Right cardiac atrium (tissue), 5 donors: ENCODE measurements around the gene CROT. TPM values are rescaled to one million over a fixed set of nuclear protein-coding genes. Genes with fewer than 3 reads are reported as not detected.

ENCODE experiments used
- ATAC-seq, 2 donors: fragments of 200-7000 bp; cut with Tn5 transposase; one replicate each; pipeline versions ENCODE4 v1.8.0 to v1.9.1; 2020; ENCODE audit warnings: moderate library complexity in 2 of 2, mild to moderate bottlenecking in 1 of 2
- DNase-seq, 3 donors: peaks; one replicate each; pipeline ENCODE4 v3.0.0-alpha.2; 2020
- H3K27ac ChIP-seq: one replicate; pipeline ENCODE4 v1.5.1; 2013; ENCODE audit warnings: mild to moderate bottlenecking, low read length, control low read depth, moderate library complexity
- H3K27me3 ChIP-seq: one replicate; pipeline ENCODE4 v1.6.1; 2013; ENCODE audit not compliant: control insufficient read depth, insufficient read depth
- H3K4me1 ChIP-seq: one replicate; pipeline ENCODE4 v1.6.1; 2013; ENCODE audit warnings: low read length; ENCODE audit not compliant: control insufficient read depth, insufficient read depth
- H3K4me3 ChIP-seq: one replicate; pipeline ENCODE4 v1.5.1; 2013; ENCODE audit warnings: low read length, control low read depth
- H3K9me3 ChIP-seq: one replicate; pipeline ENCODE4 v1.6.1; 2013; ENCODE audit warnings: low read length; ENCODE audit not compliant: control insufficient read depth
- WGBS: extraction: QIAGEN DNeasy Blood & Tissue Kit; methylation state at CpG from one replicate; pipeline ENCODE4 v1.1.7; 2013; 5-methylcytosine and 5-hydroxymethylcytosine counted together
- intact Hi-C, 4 donors: fragments of 100-400 bp; cut with DNase I; formaldehyde crosslinking; loops; one replicate each; pipeline versions ENCODE4 v1.11.0 to v1.14.0; 2022 to 2023
- polyA plus RNA-seq: library from polyadenylated mRNA; stranded (reverse); fragments of 200-250 nt; gene quantifications from one replicate; pipeline ENCODE4 v1.2.3, GENCODE V29; 2013
- total RNA-seq, 4 donors: library from RNA; stranded (reverse); fragmentation: NEBNext Ultra II Directional; extraction: Animal tissue kit (Norgen Biotek cat#: 25700); gene quantifications; one replicate each; pipeline ENCODE4 v1.2.1, GENCODE V29; 2021
- donor health status: healthy with polysubstance abuse.
- donor health status: DM: no; HTN: yes; CAD: no.
- donor health status: DM: no; HTN: no; CAD: no.
- donor health status: DM: no; HTN: yes; CAD: no; lungs with severe emphysema.
- donor health status: DM: yes; HTN: yes; CAD: no.

The CROT gene
- total and polyA plus RNA-seq, 5 donors: 6.3 to 13.3 (median 9.9) TPM

GRCh38 chr7:87322912-87323311 is 22.6 kb upstream of the CROT start:
- no peak for ATAC-seq
- 96% methylated on average over 1 of the region's 1 CpG for WGBS
- H3K9me3 ChIP-seq: no peaks in the 10 kb centered on the region

GRCh38 chr7:87325576-87326370 is 19.7 kb upstream of the CROT start:
- Histone ChIP-seq H3K4me1 (no peaks in the 10 kb centered on the region), H3K27ac (no peak overlapping the region), H3K9me3 (peaks cover 5% of the 10 kb centered on the region), H3K4me3 (no peak overlapping the region), H3K27me3 (no peaks in the 10 kb centered on the region)
- DNase-seq (no peak), ATAC-seq (no peak)
- 96% methylated on average over 2 of the region's 2 CpGs for WGBS
- intact Hi-C loops: no loop called here

More at GRCh38 chr7:87322912-87323311, 22.6 kb upstream of the CROT start:
- Histone ChIP-seq H3K27ac (no peak overlapping the region), H3K27me3 (no peaks in the 10 kb centered on the region), H3K4me3 (no peak overlapping the region), H3K4me1 (no peaks in the 10 kb centered on the region)
- intact Hi-C loops: no loop called here
- DNase-seq: no peak

GRCh38 chr7:87328281-87328680 is 17.2 kb upstream of the CROT start:
- Histone ChIP-seq H3K27ac (no peak overlapping the region), H3K27me3 (no peaks in the 10 kb centered on the region), H3K4me1 (no peaks in the 10 kb centered on the region), H3K4me3 (no peak overlapping the region), H3K9me3 (peaks cover 5% of the 10 kb centered on the region)
- ATAC-seq (no peak), DNase-seq (no peak)
- intact Hi-C loops: no loop called here
- 96% methylated on average over 3 of the region's 3 CpGs for WGBS

GRCh38 chr7:87330316-87330715 is 15.1 kb upstream of the CROT start:
- ATAC-seq: no peak
- intact Hi-C loops: no loop called here
- DNase-seq: no peak
- H3K27me3 ChIP-seq: no peaks in the 10 kb centered on the region
- no peaks in the 10 kb centered on the region for H3K4me1 ChIP-seq
- WGBS: 31% methylated on average over 3 of the region's 3 CpGs
- H3K4me3 ChIP-seq: no peak overlapping the region
- no peak overlapping the region for H3K27ac ChIP-seq
- H3K9me3 ChIP-seq: peaks cover 5% of the 10 kb centered on the region

GRCh38 chr7:87330942-87331341 is 14.5 kb upstream of the CROT start:
- H3K9me3 ChIP-seq: peaks cover 5% of the 10 kb centered on the region
- WGBS: 56% methylated on average over 2 of the region's 2 CpGs
- ATAC-seq (no peak), DNase-seq (no peak)
- H3K4me1 ChIP-seq: no peaks in the 10 kb centered on the region
- intact Hi-C loops: no loop called here
- H3K4me3 ChIP-seq: no peak overlapping the region
- H3K27ac ChIP-seq: no peak overlapping the region
- no peaks in the 10 kb centered on the region for H3K27me3 ChIP-seq

- no peak overlapping the region for H3K4me3 ChIP-seq
- H3K27me3 ChIP-seq: no peaks in the 10 kb centered on the region
- no peak overlapping the region for H3K27ac ChIP-seq
- H3K4me1 ChIP-seq: no peaks in the 10 kb centered on the region
- DNase-seq (no peak), ATAC-seq (no peak)
- H3K9me3 ChIP-seq: peaks cover 5% of the 10 kb centered on the region
- intact Hi-C loops: no loop called here
- WGBS: 96% methylated on average over 5 of the region's 5 CpGs
Observed at GRCh38 chr7:87331687-87332252, 13.7 kb upstream of the CROT start.

- WGBS: 81% methylated on average over 2 of the region's 2 CpGs
- intact Hi-C loops: no loop called here
- H3K4me1 ChIP-seq: no peaks in the 10 kb centered on the region
- H3K9me3 ChIP-seq: peaks cover 5% of the 10 kb centered on the region
- DNase-seq: no peak
- no peak overlapping the region for H3K4me3 ChIP-seq
- H3K27ac ChIP-seq: no peak overlapping the region
- no peak for ATAC-seq
- no peaks in the 10 kb centered on the region for H3K27me3 ChIP-seq
Observed at GRCh38 chr7:87332321-87332720, 13.1 kb upstream of the CROT start.

GRCh38 chr7:87336136-87336535 is 9.3 kb upstream of the CROT start:
- WGBS: 95% methylated on average over 4 of the region's 4 CpGs
- no peak overlapping the region for H3K27ac ChIP-seq
- DNase-seq (no peak), ATAC-seq (no peak)
- intact Hi-C loops: no loop called here
- no peaks in the 10 kb centered on the region for H3K27me3 ChIP-seq
- no peaks in the 10 kb centered on the region for H3K9me3 ChIP-seq
- H3K4me1 ChIP-seq: no peaks in the 10 kb centered on the region
- no peak overlapping the region for H3K4me3 ChIP-seq

- no peak overlapping the region for H3K4me3 ChIP-seq
- intact Hi-C loops: no loop called here
- H3K9me3 ChIP-seq: no peaks in the 10 kb centered on the region
- ATAC-seq (no peak), DNase-seq (no peak)
- no peaks in the 10 kb centered on the region for H3K27me3 ChIP-seq
- H3K27ac ChIP-seq: no peak overlapping the region
- whole genome bisulfite sequencing: 92% methylated on average over 2 of the region's 2 CpGs
- H3K4me1 ChIP-seq: no peaks in the 10 kb centered on the region
Observed at GRCh38 chr7:87337331-87337730, 8.1 kb upstream of the CROT start.

- Histone ChIP-seq H3K4me1 (no peaks in the 10 kb centered on the region), H3K27ac (no peak overlapping the region), H3K27me3 (no peaks in the 10 kb centered on the region), H3K4me3 (no peak overlapping the region), H3K9me3 (no peaks in the 10 kb centered on the region)
- ATAC-seq: no peak
- whole genome bisulfite sequencing: 68% methylated on average over 2 of the region's 2 CpGs
- intact Hi-C loops: no loop called here
- no peak for DNase-seq
Observed at GRCh38 chr7:87339373-87339897, 6.0 kb upstream of the CROT start.

- no peak overlapping the region for H3K4me3 ChIP-seq
- H3K9me3 ChIP-seq: no peaks in the 10 kb centered on the region
- intact Hi-C loops: no loop called here
- DNase-seq (no peak), ATAC-seq (no peak)
- H3K4me1 ChIP-seq: no peaks in the 10 kb centered on the region
- no peaks in the 10 kb centered on the region for H3K27me3 ChIP-seq
- WGBS: 94% methylated on average over 2 of the region's 2 CpGs
- H3K27ac ChIP-seq: no peak overlapping the region
Observed at GRCh38 chr7:87341441-87341840, 4.0 kb upstream of the CROT start.
